A673 (cell line): ENCODE data around the gene EML3. TPM values are rescaled to one million over a fixed set of nuclear protein-coding genes. Genes with fewer than 3 reads are reported as not detected.

Experiments
- BruUV-seq: library from RNA; stranded (reverse); fragments of 400-500 nt; replicated peaks from 2 replicates; lab custom pipeline; 2021; lab: Mats Ljungman, UMichigan
- CTCF ChIA-PET: fragments of 300-600 bp; sonication (Branson Sonifier 250); formaldehyde crosslinking; loops from one replicate; lab custom pipeline; 2022; ENCODE audit warnings: antibody characterized with exemption; lab: Charles Lee
- POLR2A ChIA-PET: fragments of 300-600 bp; sonication (Branson Sonifier 250); formaldehyde crosslinking; loops from one replicate; lab custom pipeline; 2022; ENCODE audit warnings: antibody characterized with exemption; ENCODE audit not compliant: low non-redundant PET; lab: Charles Lee
- DNase-seq: peaks from one replicate; pipeline ENCODE4 v3.0.0-alpha.2; 2015; ENCODE audit warnings: low spot score
- H3K27ac ChIP-seq: fragments of 200-600 bp; sonication (generic); 2 replicates; pipeline ENCODE4 v1.5.1; 2016; ENCODE audit warnings: mixed run types, low read depth, mild to moderate bottlenecking, mixed read lengths, antibody characterized with exemption, low read length; ENCODE audit not compliant: poor library complexity, severe bottlenecking
- H3K27me3 ChIP-seq: fragments of 200-600 bp; sonication (generic); replicated peaks from 2 replicates; pipeline ENCODE4 v1.6.1; 2017; ENCODE audit warnings: mixed run types, low read depth, mild to moderate bottlenecking, mixed read lengths, antibody characterized with exemption, low read length; ENCODE audit not compliant: insufficient read depth, poor library complexity
- H3K36me3 ChIP-seq: fragments of 200-600 bp; sonication (generic); 2 replicates; pipeline ENCODE4 v1.6.1; 2016; ENCODE audit warnings: mixed run types, mild to moderate bottlenecking, mixed read lengths, antibody characterized with exemption, low read length; ENCODE audit not compliant: insufficient read depth, poor library complexity, severe bottlenecking
- H3K4me1 ChIP-seq: fragments of 200-600 bp; sonication (generic); 2 replicates; pipeline ENCODE4 v1.6.1; 2017; ENCODE audit warnings: mixed run types, mild to moderate bottlenecking, mixed read lengths, antibody characterized with exemption, low read length; ENCODE audit not compliant: insufficient read depth, poor library complexity, severe bottlenecking
- H3K4me3 ChIP-seq: fragments of 200-600 bp; sonication (generic); 2 replicates; pipeline ENCODE4 v1.5.1; 2016; ENCODE audit warnings: low read depth, mixed run types, mild to moderate bottlenecking, mixed read lengths, low read length; ENCODE audit not compliant: poor library complexity, severe bottlenecking
- H3K9me3 ChIP-seq: fragments of 200-600 bp; sonication (generic); 2 replicates; pipeline ENCODE4 v1.6.1; 2016; ENCODE audit warnings: mixed run types, low read depth, mild to moderate bottlenecking, mixed read lengths, antibody characterized with exemption, low read length; ENCODE audit not compliant: poor library complexity, severe bottlenecking
- EZH2 ChIP-seq: fragments of 200-600 bp; sonication (generic); IDR thresholded peaks from 2 replicates; pipeline ENCODE4 v1.6.1; 2017; ENCODE audit warnings: borderline replicate concordance, low read depth, mild to moderate bottlenecking, mixed read lengths, antibody characterized with exemption, low read length; ENCODE audit not compliant: poor library complexity, severe bottlenecking
- intact Hi-C: fragments of 100-400 bp; cut with micrococcal nuclease; formaldehyde crosslinking; loops from one replicate; pipeline ENCODE4 v1.10.0; 2022; ENCODE audit not compliant: unreplicated experiment
- total RNA-seq: library from RNA; stranded (reverse); gene quantifications from 2 replicates; pipeline ENCODE4 v1.2.3, GENCODE V29; 2021
- TF ChIP-seq, protein P1 (sequence below): fragments of 300-800, 200-600 bp; sonication (generic); conservative IDR thresholded peaks from 2 replicates; pipeline ENCODE4 v1.5.1; 2017; ENCODE audit warnings: low read depth, mild to moderate bottlenecking, antibody characterized with exemption, low read length, moderate library complexity, mixed read lengths

Gene EML3
- total RNA-seq, 1 experiment from 2014 or later: 21.3 TPM

DNA sequence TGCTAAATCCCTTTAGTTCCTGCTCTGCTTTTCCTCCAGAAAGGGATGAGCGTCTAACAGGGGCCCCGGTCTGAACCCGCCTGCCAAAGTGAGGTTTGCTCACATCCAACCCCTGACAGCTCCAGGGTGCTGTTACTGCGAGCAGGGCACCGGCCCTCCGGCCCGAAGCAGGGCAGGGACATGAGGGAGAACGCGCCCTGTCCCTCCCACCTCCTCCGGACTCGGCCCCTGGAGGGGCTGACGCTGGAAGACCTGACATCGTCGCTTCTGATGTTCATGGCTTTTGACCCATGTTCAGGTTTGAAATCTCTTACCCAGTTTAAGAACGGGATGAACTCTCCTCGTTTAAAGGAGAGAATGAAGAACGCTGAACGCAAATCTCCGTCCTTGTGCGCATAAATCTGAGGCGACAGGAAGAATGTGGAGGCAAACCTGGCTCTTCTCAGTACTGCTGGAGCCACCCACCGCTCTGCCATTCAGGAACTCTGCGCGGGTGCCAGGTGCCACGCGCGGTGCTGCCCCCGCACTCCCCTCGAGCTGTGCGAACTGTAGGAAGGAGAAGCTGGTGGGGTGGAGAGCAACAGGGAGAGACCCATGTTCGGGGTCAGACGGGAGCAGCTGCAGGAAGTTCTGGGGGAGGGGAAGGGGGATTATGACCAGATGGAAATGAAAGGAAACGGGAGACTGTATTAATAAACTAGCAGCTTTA, 38.1 kb downstream of the EML3 start:
- peaks cover 61% of the 10 kb centered on the region for H3K36me3 ChIP-seq

DNA sequence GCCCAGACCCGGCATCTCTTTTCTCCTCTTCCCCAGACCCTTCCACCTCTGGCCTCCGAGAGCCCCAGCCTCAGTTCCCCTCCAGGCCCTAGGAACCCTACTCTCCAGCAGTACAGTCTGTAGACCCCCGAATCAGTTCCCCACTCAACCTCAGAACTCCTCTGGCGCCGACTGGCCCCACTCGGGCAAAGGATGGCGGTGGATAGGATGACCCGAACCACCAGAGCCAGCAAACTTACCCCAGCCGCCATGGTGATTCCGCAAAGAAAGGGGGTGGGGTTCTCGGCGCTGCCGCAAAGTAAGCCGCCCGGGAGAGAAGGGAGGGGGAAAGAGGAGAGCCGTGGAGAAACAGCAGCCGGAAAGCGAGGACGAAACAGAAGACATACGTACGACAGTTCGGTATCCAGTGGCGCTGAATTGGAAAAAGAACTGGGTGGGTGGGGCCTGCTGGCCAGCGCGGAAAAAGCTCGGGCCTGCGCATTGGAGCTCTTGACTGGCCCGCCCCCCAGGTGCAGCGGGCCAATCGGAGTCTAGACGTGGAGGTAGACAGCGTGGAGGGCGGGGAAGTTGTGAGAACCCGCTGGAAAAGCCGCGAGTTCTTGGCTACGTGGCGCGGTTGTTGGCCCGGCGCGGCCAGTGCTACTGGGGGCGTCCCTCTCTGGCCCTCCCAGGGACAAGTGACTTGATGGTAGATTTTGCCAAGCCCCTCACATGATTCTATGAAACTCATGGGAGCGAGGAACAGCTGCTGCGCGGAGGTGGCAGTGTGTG, 38.8 kb downstream of the EML3 start, which contains the start of gene EEF1G:
Gene EEF1G (minus strand): TSS at position 300 of the 771 bp plus-strand sequence. CDS start 49 bp downstream, at position 251.
- Histone ChIP-seq H3K9me3 (no peaks in the 10 kb centered on the region), H3K36me3 (peaks cover 61% of the 10 kb centered on the region), H3K4me3 (peak within 1 kb of the TSS; percentile 65), H3K4me1 (peaks cover 31% of the 10 kb centered on the region), H3K27ac (peak within 1 kb of the TSS; percentile 88), H3K27me3 (no peaks in the 10 kb centered on the region)
- BruUV-seq: no TSS peak
- intact Hi-C loops: no loop called here
- DNase-seq: peak; percentile 100
- CTCF ChIA-PET: interaction anchor here (0.5 to 1.4 kb wide), 10 partner anchors 14 to 836 kb away, joined by 3 to 11 read pairs (median 4); partner anchors contain the start of gene TUT1
- POLR2A ChIA-PET: interaction anchor here (0.5 to 1.8 kb wide), 13 partner anchors 18 to 1195 kb away, joined by 3 to 16 read pairs (median 4); partner anchors contain the start of genes AHNAK, C11orf98, CSKMT and MTA2
- TF ChIP-seq EZH2: no peak
- TF ChIP-seq, protein P1, sequence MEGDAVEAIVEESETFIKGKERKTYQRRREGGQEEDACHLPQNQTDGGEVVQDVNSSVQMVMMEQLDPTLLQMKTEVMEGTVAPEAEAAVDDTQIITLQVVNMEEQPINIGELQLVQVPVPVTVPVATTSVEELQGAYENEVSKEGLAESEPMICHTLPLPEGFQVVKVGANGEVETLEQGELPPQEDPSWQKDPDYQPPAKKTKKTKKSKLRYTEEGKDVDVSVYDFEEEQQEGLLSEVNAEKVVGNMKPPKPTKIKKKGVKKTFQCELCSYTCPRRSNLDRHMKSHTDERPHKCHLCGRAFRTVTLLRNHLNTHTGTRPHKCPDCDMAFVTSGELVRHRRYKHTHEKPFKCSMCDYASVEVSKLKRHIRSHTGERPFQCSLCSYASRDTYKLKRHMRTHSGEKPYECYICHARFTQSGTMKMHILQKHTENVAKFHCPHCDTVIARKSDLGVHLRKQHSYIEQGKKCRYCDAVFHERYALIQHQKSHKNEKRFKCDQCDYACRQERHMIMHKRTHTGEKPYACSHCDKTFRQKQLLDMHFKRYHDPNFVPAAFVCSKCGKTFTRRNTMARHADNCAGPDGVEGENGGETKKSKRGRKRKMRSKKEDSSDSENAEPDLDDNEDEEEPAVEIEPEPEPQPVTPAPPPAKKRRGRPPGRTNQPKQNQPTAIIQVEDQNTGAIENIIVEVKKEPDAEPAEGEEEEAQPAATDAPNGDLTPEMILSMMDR: no peak

More for the DNA sequence above, 38.1 kb downstream of the EML3 start:
- peak; percentile 51 for DNase-seq
- TF ChIP-seq, protein P1: no peak
- TF ChIP-seq EZH2: no peak
- no peaks in the 10 kb centered on the region for H3K9me3 ChIP-seq
- ChIA-PET CTCF (interaction anchor here (0.5 to 1.4 kb wide), 9 partner anchors 15 to 837 kb away, joined by 3 to 11 read pairs (median 4); partner anchors contain the start of gene TUT1), POLR2A (interaction anchor here (0.5 to 1.8 kb wide), 11 partner anchors 17 to 1196 kb away, joined by 3 to 16 read pairs (median 4); partner anchors contain the start of genes AHNAK, C11orf98, CSKMT and MTA2)
- H3K4me1 ChIP-seq: peaks cover 28% of the 10 kb centered on the region
- intact Hi-C loops: no loop called here
- no peaks in the 10 kb centered on the region for H3K27me3 ChIP-seq
- TSS peak; percentile 71 for BruUV-seq
- peak overlapping the region; percentile 65 for H3K4me3 ChIP-seq
- H3K27ac ChIP-seq: peak overlapping the region; percentile 88

DNA sequence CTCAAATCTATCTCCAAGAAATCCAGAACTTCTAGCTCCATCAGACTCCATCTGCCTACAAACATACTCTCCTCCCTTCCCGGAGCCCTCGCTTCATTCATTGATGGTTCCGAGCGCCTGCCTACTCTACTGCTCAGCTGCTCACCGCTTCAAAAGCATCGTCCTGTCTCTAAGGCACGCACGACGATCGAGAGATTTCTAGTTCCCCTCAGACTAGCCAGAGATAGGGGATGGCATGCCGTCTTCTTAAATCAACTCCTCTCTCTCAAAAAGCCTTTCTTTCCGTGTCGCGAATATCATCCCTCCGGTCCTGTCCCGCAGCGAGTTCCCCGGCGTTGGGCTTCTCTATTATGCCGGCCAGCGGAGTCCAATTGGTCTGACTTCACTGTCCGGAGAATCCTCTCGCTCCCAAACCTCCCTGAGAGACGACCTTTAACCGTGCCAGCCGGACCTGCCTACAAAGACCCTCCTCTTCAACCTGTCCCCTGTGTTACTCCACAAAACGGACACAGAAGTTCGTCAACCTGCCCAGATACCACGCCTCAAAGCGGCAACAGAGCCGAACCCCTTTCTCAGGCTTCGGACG, 39.5 kb downstream of the EML3 start:
- no peaks in the 10 kb centered on the region for H3K9me3 ChIP-seq
- no peaks in the 10 kb centered on the region for H3K27me3 ChIP-seq
- peak overlapping the region; percentile 83 for H3K27ac ChIP-seq
- intact Hi-C loops: no loop called here
- TSS peak; percentile 87 for BruUV-seq
- H3K4me1 ChIP-seq: peaks cover 31% of the 10 kb centered on the region
- peak; percentile 37 for DNase-seq
- TF ChIP-seq, protein P1: no peak
- no peak for TF ChIP-seq EZH2
- CTCF ChIA-PET: interaction anchor here (0.6 to 1.4 kb wide), 8 partner anchors 13 to 214 kb away, joined by 3 to 9 read pairs (median 4); partner anchors contain the start of gene TUT1
- H3K36me3 ChIP-seq: peaks cover 61% of the 10 kb centered on the region
- POLR2A ChIA-PET: interaction anchor here (0.7 to 1.8 kb wide), 5 partner anchors 18 to 1132 kb away, joined by 3 to 16 read pairs (median 4); partner anchors contain the start of genes C11orf98, CSKMT and TUT1
- peak overlapping the region; percentile 65 for H3K4me3 ChIP-seq
